ENCODE data around the gene TBC1D16.

TBC1D16 gene

GRCh38 chr17:79950751-79951150 is 84.9 kb downstream of the TBC1D16 start:
- Histone ChIP-seq H3K4me1 (ENCODE audit: control insufficient read depth in 1 of 2, insufficient read depth in 1 of 2, low read depth in 1 of 2, low read length in 1 of 2) (no peaks in the 10 kb centered on the region), H3K4me3 (ENCODE audit: low read depth in 1 of 2, low read length in 1 of 2) (no peak overlapping the region), H3K27me3 (peaks cover 14% of the 10 kb centered on the region), H3K9me3 (no peaks in the 10 kb centered on the region), H3K27ac (no peak overlapping the region), H3K36me3 (no peaks in the 10 kb centered on the region)
- TF ChIP-seq CTCF (IDR thresholded peaks at IDR 0.05) = no peak

GRCh38 chr17:79950306-79950705 is 85.4 kb downstream of the TBC1D16 start:
- Histone ChIP-seq H3K27ac (no peak overlapping the region), H3K36me3 (no peaks in the 10 kb centered on the region), H3K4me1 (ENCODE audit: control insufficient read depth in 1 of 2, insufficient read depth in 1 of 2, low read depth in 1 of 2, low read length in 1 of 2) (no peaks in the 10 kb centered on the region), H3K27me3 (peaks cover 14% of the 10 kb centered on the region), H3K9me3 (no peaks in the 10 kb centered on the region), H3K4me3 (ENCODE audit: low read depth in 1 of 2, low read length in 1 of 2) (no peak overlapping the region)
- no peak for TF ChIP-seq CTCF (IDR thresholded peaks at IDR 0.05)

GRCh38 chr17:79949656-79950209 is 85.9 kb downstream of the TBC1D16 start:
- Histone ChIP-seq H3K4me3 (ENCODE audit: low read depth in 1 of 2, low read length in 1 of 2) (no peak overlapping the region), H3K9me3 (no peaks in the 10 kb centered on the region), H3K27ac (no peak overlapping the region), H3K27me3 (peaks cover 14% of the 10 kb centered on the region), H3K4me1 (ENCODE audit: control insufficient read depth in 1 of 2, insufficient read depth in 1 of 2, low read depth in 1 of 2, low read length in 1 of 2) (no peaks in the 10 kb centered on the region), H3K36me3 (no peaks in the 10 kb centered on the region)
- no peak for TF ChIP-seq CTCF (IDR thresholded peaks at IDR 0.05)

- H3K4me3 ChIP-seq (ENCODE audit: low read depth in 1 of 2, low read length in 1 of 2) = no peak overlapping the region
- H3K9me3 ChIP-seq = no peaks in the 10 kb centered on the region
- no peaks in the 10 kb centered on the region for H3K4me1 ChIP-seq (ENCODE audit: control insufficient read depth in 1 of 2, insufficient read depth in 1 of 2, low read depth in 1 of 2, low read length in 1 of 2)
- no peaks in the 10 kb centered on the region for H3K36me3 ChIP-seq
- H3K27me3 ChIP-seq = peaks cover 14% of the 10 kb centered on the region
- TF ChIP-seq CTCF (IDR thresholded peaks at IDR 0.05) = no peak
- H3K27ac ChIP-seq = no peak overlapping the region
These were observed 86.6 kb downstream of the TBC1D16 start for GRCh38 chr17:79948945-79949655.

- no peak for TF ChIP-seq CTCF (IDR thresholded peaks at IDR 0.05)
- Histone ChIP-seq H3K4me3 (ENCODE audit: low read depth in 1 of 2, low read length in 1 of 2) (no peak overlapping the region), H3K27me3 (peaks cover 20% of the 10 kb centered on the region), H3K36me3 (no peaks in the 10 kb centered on the region), H3K9me3 (no peaks in the 10 kb centered on the region), H3K27ac (no peak overlapping the region), H3K4me1 (ENCODE audit: control insufficient read depth in 1 of 2, insufficient read depth in 1 of 2, low read depth in 1 of 2, low read length in 1 of 2) (no peaks in the 10 kb centered on the region)
These were observed 87.2 kb downstream of the TBC1D16 start for GRCh38 chr17:79948406-79948944.
